Ramos (cell line): ENCODE measurements around the gene CLN6.
"Not testable (repeated sequence)": the region's sequence is repeated elsewhere in the genome, so short reads cannot be mapped to it uniquely, and the experiment has no call there.

Source experiments
- in situ Hi-C: fragments of 300-500 bp; cut with MboI; formaldehyde crosslinking; loops from one replicate; pipeline ENCODE4 v1.14.3; 2022; ENCODE audit warnings: low sequenced_read_pairs; ENCODE audit not compliant: unreplicated experiment

Gene CLN6

DNA sequence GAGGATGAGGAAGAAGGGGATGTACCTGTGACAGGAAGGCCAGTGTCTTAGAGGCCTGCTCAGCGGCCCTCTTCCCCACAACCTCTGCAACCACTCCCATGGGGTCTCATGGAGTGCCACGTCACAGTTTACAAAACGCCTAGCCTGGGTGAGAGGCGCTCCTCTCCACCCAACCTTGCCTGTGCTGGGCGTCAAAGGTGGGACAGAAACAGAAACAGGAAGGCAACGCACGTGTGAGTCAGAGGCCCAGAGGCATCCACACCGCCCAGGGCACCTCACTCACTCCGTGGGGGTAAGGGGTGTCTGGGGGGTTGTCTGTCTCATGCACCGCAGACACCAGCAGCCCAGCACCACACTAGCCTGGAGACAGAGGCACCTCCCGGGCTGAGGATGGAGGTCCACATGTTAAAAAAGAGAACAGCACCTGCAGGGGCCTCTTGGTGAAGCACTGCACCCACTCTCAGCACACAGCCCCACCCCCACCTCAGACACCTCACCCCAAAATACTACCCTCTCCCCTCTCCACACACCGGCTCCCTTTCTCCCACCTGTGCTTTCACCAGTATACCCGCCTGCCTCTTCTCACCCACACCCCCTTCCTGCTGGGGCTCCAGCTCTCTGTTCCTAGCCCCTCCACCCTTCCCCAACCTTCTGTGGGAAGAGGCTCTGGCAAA, 19.7 kb downstream of the CLN6 start:
- in situ Hi-C loops: no loop called here

DNA sequence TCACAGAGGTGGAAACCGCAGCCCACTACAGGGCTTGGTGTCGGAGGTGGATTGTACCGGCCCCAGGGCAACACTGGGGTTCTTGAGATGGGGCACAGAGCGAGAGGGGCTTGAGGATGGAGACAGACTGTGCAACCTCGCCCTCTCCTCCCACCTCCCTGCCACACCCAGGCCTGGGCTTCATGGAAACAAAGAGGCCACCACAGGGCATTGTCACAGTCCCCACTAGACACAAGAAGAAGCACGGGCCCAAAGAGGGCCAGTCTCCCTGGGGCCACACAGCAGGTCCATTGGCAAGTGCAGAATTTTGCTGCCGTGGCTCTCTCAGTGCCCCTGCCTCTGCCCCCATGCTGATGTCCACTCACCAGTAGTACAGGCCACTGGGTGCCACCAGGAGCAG, 20.3 kb downstream of the CLN6 start:
- in situ Hi-C loops: no loop called here

DNA sequence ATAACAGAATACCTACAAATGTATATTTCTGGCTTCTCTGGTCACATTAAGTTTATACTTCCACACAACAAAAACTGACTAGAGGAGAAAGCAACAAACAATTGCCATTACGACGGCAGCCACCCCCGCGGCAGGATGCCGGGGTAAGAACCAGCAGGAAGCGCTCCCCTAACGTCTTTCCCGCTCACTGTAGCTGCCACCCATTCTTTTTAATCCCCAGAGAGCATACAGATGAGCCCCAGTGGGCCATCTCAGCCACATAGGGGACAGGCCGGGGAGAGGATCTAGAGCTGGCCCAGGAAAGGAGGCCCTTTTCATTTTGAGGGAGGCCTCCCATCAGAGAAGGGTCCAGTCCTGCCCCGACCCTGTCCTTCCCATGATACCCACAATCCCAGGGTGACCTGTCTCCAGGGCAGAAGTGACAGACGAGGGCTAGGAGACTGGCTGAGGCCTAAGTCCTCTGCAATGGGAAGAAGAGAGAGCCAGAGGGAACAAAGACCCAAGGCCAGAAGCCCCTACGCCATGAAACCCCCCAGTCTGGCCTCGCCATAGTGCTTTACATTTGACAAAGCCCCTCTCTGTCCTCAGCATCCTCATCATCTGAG, 20.8 kb downstream of the CLN6 start:
- in situ Hi-C loops: no loop called here

DNA sequence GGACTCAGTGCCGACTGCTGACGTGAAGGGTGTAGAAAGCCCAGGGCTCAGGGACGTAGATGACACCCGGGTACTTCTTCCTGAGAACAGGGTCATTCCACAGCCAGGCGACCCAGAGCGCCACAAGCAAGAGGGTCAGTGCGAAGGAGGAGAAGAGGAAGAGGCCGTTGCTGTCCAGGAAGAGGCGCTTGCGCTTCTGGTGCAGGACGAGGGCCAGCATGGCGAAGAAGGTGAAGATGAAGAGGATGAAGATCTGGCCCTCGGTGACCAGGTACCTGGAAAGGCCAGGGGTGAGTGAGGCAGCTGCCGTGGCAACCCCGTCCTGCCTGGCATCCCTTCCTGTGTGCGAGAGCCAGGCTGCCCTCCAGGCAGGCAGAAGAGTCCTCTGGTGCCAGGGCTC, 21.4 kb downstream of the CLN6 start:
- in situ Hi-C loops: no loop called here

DNA sequence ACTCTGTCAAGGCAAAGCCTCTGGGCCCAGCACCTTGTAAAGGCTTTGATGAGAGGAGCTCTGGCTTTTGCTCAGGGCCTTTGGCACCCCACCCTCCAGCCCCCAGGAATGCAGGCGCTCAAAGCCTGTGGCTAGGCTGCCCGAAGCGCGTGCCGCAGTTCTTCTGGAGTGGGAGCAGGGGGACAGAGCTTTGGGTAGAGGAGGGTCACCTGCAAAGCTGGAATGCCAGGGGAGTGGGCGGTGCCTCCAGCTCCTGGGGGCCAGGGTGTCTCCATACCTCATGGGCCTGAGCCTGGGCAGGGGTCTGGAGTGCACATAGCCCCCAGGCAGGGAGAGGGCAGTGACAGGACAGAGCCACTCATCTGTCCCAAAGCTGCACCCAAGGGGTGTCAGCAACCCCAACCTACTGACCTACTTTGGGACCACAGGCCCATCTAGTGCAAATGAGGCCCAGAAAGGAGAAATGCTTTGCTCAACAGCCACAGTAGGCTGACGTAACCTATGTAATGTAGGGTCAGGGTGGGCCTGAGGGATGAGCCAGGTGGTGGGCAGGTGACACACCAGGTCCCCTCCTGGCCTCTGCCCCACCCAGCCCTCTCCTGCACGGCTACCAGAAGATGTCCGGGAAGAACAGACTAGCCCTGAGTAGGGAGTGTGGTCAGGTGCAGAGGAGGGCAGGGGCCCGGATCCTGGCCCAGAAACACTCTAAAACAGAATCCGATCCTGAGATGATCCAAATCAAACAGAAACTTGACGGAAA, 22.2 kb downstream of the CLN6 start:
- in situ Hi-C loops: no loop called here

DNA sequence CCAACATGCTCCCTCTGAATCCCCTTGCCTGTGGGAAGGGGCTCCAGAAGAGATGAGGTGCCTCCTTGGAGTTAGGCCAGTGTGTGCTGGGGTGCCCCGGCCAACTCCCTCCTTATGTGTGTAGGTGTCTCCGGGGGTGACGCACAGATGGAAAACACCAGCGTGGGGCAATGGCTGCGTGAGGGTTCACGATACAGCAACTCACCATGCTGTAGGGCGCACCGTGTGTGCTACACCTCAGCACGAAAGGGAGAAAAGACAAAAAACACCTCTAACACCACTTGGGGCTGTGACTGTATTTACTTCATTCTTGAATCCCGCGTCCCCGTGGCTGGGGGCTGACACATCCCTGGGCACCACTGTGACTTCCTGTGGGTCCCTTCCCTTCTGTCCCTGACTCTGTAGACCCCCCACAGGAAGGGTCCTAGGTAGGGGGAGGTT, 22.8 kb downstream of the CLN6 start:
- in situ Hi-C loops: no loop called here

DNA sequence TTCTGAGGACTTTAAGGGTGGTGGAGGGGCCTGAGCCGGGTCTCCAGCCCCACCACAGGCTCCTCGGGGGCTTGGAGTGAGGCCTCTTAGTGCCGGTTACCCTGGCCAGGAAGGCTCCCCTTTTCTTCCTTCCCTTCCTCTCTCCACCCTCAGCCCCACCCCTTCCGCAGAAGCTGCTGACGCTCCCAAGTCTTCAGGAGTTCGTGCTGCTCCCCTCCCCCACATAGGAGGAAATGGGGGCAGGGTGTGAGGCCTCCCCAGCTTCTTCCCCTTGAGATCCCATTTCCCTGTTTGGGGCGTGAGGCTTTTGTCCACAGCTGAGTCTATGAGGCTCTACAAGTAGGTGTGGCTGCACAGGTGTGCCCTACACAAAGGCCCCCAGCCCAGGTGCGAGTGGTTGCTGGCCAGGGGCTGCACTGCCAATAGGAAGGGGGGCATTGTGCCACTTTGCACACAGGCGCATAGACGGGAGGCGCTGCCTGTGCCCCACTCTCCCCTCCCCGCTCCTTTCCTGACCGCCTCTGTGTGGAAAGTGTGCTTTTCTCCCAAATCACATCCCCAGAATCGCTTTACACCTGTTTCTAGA, 23.5 kb downstream of the CLN6 start:
- in situ Hi-C loops: no loop called here

DNA sequence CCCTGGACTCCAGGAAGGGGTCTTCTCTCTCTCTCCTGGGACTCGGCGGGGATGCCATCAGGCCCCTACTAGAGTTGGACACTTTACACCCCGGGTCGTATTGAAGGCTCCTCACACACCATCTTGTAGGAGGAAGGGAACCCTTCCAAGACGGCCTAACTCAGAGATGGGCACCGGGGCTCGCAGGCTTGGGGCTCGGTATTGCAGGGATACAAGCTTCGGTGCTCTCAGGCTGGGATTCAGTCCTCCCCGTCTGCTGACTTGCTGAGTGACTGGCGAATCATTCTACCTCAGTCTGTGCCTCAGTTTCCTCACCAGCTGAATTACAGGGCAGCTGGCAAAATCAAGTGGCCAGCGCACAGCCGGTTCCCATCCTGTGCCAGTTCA, 24.0 kb downstream of the CLN6 start:
- in situ Hi-C loops: no loop called here

DNA sequence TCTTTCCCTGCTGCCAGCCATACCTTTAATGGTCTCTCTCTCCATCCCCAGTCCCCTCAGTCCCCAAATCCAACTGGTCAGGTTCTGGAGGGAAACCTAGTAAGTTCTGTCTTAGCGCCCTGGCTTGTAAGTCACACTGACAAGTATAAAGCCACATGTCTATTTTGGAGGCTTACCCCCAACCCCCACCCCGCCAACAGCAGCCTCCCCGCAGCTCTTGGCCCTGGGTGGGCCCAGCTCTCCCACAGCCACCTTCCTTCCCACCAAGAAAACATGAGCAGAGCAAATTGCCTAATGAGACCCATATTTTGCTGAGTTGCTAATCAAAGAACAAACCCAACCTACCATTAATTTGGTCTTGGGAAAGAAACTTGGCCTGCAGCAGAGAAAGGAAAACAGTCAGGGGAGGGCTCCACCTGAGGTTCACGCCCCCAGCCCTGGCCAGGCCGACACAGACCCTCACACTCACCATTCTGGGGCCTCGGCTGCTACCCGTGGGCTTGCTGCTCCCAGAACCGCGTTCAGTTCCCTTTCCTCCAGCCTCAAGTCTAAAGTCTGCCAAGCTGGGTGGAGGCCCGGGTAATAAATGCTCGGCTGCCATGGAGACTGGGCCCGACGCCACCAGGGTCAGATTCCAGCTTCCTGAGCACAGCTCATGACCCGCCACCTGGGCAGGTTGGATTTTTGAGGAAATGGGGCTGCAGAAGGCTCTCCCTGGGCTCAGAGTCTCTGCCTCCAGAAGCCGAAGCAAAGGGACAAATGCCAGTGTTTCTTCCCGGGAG, 24.6 kb downstream of the CLN6 start, which contains the start of gene CALML4:
Gene CALML4 (minus strand): TSS at position 557 of the 782 bp plus-strand sequence. CDS start 85 bp downstream, at position 472.
- in situ Hi-C loops: no loop called here

DNA sequence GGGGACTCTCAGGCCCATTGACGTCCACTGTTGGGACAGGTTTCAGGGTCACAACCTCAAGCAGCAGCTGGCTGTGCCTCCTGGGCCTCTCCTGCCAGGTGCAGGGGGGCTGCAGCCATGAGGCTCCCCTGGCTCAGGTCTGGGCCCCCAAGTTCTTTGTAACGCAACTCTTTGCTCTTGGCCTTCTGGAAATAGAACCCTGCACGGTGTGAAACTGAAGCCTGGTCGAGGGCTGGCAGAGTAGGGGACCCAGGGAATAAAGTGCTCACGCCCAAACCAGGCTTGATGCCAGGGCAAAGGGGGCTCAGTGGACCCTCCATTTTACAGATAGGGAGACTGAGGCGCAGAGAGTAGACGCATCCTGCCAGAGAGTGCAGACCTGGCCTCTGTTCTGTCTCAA, 25.2 kb downstream of the CLN6 start:
- in situ Hi-C loops: no loop called here

DNA sequence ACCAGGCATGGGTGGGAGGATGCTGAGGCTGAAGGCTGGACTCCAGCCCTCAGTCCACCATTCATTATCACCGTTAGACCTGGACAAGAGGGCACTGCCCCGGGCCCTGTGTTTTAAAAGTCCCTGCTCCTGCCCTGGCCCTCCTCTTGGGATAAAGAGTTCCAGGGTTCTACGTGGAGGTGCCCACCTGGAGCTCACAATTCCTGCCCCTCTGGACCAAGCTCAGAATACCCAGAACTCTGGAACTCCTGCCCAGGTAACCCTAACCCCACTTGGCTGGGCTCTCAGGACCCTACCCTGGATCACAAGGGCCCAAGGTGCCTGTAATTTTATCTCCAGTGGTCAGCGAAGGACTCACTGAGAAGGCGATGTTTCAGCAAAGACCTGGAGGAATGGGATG, 25.6 kb downstream of the CLN6 start:
- in situ Hi-C loops: no loop called here

DNA sequence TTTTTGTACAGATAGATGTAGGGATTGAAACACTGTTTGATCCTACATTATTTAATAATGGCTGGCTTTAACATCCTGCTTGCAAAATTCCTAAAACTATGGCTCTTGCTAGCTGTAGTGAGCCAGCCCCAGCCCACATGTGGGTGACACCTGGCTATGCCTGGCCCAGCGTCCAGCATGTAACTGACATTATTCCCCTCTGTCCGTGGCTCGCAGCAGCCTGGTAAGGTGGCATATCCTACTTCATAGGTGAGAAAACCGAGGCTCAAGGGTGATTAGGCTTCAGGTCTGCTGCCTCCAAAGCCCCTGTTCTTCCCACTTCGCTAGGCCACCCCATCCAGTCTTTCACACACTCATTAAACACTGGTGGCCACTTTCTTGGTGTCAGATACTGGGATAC, 26.0 kb downstream of the CLN6 start:
- in situ Hi-C loops: no loop called here

DNA sequence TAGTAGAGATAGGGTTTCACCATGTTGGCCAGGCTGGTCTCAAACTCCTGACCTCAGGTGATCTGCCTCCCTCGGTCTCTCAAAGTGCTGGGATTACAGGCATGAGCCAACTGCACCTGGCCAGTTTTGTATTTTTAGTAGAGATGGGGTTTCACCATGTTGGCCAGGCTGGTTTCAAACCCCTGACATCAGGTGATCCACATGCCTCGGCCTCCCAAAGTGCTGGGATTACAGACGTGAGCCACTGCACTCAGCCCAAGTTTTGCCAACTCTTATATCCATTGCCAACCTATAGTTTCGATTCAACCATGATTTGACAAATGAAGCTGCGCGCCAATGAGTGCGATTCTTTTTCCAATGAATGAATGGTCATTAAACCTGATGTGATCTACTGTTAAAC, 26.5 kb downstream of the CLN6 start:
- in situ Hi-C loops: not testable (repeated sequence)

DNA sequence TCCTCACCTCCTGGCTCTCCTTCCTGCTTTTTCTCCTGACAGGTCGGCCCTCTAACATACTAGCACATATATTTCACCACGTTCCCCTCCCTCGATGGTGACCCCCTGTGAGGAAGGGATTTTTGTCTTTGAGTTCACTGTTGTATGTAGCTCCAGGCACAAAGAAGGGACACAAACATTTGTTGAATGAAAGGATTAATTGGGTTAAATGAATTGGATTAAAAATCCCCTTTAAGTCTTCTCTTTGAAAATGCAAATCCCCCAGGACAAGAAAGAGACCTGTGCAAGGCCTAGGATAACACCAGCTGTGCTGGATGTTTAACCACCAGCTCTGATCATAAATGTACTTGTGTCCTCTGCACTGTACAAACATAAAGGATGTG, 27.7 kb downstream of the CLN6 start:
- in situ Hi-C loops: no loop called here

DNA sequence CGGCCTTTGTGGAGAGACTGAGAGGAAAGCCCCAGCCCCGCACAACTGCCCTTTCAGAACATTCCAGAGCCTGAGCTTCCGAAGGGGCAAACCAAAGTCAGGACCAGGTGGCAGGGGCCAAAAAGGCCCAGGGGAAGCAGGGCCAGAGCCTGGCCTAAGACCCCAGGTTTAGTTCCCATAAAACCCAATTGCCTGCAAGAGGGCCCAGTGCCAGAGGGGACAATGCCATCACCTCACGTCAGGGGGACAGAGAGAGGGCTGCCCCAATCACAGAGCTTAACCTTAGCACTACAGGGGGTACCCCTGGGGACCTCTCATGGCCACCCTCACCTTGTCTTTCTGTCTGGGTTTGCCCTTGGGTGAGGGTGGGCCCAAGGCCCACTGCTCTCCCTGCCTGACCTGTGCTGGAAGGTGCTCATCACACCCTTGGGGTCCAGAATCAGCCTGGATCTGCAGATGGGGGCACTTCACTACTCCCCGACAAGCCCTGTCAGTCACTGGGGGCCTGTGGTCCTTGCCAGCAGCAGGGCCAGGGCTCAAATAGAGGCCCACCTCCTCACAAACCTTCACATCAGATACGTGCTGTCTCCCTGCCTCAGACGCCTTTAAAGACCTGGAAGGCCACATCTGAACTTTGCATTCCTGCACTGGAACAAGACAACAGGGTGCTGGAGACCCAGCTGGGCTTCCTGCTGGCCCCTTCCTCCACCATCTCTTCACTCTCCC, 28.2 kb downstream of the CLN6 start:
- in situ Hi-C loops: no loop called here

DNA sequence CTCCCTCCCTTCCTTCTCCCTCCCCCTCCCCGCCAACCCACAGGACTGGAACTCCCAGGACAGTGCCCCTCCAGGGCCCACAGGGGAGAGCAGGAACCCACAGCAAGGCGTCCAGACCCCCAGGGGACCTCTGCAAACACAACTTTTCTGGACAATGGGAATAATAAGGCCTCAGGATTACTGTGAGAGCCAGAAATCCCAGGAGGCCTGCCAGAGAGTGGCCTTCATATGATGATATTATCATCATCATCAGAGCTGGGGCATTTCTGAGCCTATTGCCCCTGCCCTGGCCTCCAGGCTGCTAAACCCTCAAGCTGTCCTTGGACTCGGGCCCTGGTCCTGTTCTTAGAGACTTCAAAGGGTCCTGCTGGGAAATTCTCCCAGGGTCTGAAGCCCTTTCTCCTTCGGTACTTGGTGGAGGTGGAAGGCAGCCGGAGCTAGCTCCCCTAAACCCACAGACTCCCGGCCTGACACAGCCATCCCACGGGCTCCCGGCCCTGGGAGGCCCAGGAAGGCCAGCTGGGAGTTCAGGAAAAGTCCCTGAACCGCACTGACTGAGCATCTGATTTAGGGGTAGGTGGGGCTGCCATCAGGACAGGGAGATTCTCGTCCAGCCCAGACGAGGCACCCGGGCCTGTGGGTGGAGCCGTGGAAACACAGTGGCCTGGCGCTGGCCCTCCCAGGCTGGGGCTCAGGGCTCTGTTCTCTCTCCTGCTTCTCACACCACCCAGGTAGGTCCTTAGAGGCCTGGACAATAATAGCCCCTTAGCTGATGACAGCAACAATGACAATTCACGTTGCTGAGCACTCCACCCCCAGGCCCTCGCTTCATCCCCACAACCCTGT, 29.3 kb downstream of the CLN6 start:
- in situ Hi-C loops: no loop called here

DNA sequence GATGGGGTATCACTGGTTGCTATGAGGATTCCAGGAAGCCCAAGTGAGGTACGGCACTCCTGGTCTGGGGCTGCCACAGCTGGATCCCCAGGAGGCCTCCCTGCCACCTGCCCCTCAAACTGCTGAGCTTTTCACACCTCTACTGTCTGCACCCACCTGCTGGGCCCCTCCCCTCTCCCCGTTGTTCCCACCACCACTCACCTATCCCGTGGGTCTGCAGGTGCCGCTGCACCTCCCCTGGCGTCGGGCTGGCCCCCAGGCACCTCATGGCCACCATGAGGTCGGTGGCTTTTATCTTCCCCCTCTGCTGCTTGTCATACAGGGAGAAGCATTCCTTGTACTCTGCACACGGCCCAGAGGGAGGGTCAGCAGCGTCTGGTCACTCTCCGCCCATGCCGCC, 30.2 kb downstream of the CLN6 start:
- in situ Hi-C loops: no loop called here

DNA sequence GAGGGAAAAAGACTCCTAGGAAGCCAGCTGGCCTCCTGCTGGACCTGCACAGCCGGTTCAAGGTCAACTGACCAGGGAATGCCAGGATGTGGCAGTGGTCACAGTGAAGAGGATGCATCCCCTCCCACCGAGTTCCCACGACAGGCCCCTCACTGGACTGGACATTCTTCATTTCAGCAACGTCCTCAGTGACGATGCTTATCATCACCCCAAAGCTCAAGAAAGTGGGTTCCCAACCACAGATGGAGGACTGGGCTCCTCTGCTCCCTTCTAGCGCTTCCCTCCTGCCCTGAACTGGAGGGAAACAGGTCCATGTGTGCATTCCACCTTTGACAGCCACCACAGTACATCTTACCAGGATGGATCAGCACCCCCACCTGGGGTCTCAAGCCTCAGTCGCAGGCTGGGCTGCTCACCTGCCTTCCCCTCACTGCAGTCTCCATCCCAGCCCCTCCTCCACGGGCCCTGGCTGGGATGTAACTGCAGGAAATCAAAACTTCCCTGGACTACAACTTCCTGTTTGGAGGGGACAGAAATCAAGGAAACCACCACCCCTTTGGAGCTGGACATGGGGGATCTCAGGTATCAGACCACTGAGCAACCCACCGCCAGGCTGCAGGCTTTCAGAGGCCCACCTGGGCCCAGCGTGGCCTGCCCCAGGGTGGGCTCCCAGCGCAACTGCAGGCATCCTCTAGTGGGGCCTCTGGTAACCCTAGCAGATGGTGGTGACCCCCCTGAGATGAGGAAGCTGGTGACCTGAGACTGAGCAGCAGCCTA, 31.7 kb downstream of the CLN6 start:
- in situ Hi-C loops: no loop called here
